Ecto neural progenitor cell (in vitro differentiated cells): ENCODE results near the gene MTM1.

Experiments
- DNase-seq: peaks from one replicate; pipeline ENCODE4 v3.0.0-alpha.2; 2018; ENCODE audit warnings: low spot score

The MTM1 gene

DNA sequence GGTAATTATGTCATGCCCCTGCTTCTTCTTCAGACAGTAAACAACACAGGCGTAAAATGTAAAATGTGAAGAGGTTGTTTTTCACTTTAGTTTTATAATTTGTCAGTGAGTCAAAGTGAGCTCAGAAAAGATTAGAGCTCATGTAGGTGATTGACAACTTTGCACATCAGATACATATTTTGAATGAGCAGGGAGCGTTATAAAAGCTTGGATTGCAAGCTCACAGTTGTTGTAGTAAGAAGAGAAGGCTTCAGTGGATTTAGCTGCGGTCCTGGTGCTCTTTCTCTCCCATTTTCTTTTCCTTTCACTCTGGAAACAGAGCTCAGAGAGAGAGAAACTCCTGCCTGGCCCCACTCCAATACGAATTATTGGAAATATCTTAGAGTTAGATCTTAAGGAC, 151.2 kb downstream of the MTM1 start:
- DNase-seq, result no peak
